HEK293 (cell line): ENCODE measurements around the gene TOP3B.

Source experiments
- CTCF ChIA-PET: fragments of 350-600 bp; formaldehyde crosslinking; extraction: SDS; loops from one replicate; lab custom pipeline; 2021; ENCODE audit warnings: antibody characterized with exemption; lab: Yijun Ruan, JAX
- POLR2A ChIA-PET: fragments of 300-600 bp; formaldehyde crosslinking; extraction: SDS; loops from one replicate; lab custom pipeline; 2020; ENCODE audit warnings: antibody characterized with exemption, inconsistent platforms; lab: Yijun Ruan, JAX
- H3K27ac ChIP-seq: fragments of 200-500 bp; sonication (Bioruptor generic); 2 replicates; pipeline ENCODE4 v1.5.1; 2014; ENCODE audit warnings: low read depth, low read length, control low read depth, inconsistent platforms; ENCODE audit errors: extremely low read depth
- H3K36me3 ChIP-seq, 2 experiments: fragments of 200-500 bp in 1 of 2; sonication (Bioruptor generic) in 1 of 2; 1 replicate in 1 of 2; 2 replicates in 1 of 2; pipeline ENCODE4 v1.5.1; 2014 to 2017; ENCODE audit warnings: inconsistent platforms in 2 of 2, low read length in 2 of 2; ENCODE audit not compliant: control insufficient read depth in 2 of 2, insufficient read depth in 1 of 2
- H3K4me1 ChIP-seq: fragments of 200-500 bp; sonication (Bioruptor generic); 2 replicates; pipeline ENCODE4 v1.5.1; 2014; ENCODE audit warnings: mild to moderate bottlenecking, low read length, inconsistent platforms; ENCODE audit not compliant: control insufficient read depth, insufficient read depth
- H3K4me3 ChIP-seq: 2 replicates; pipeline ENCODE4 v1.5.1; 2011; ENCODE audit warnings: low read depth, mild to moderate bottlenecking, control low read depth, low read length, moderate library complexity
- H3K9me3 ChIP-seq: fragments of 200-500 bp; sonication (Bioruptor generic); 2 replicates; pipeline ENCODE4 v1.5.1; 2014; ENCODE audit warnings: low read depth, low read length, inconsistent platforms; ENCODE audit not compliant: control insufficient read depth, insufficient read depth
- HOXA7 ChIP-seq: sonication (generic); formaldehyde crosslinking; IDR thresholded peaks from 2 replicates; pipeline ENCODE4 v1.8.1; 2022; ENCODE audit warnings: missing genetic modification reagents, borderline replicate concordance
- KLF7 ChIP-seq: fragments of 450-650 bp; formaldehyde crosslinking; IDR thresholded peaks from 2 replicates; pipeline ENCODE4 v1.5.1; 2016; ENCODE audit warnings: missing biosample characterization, missing genetic modification characterization, borderline replicate concordance
- OSR2 ChIP-seq: fragments of 450-650 bp; formaldehyde crosslinking; IDR thresholded peaks from 2 replicates; pipeline ENCODE4 v1.5.1; 2016; ENCODE audit warnings: missing biosample characterization, missing genetic modification characterization
- SCRT2 ChIP-seq: fragments of 450-650 bp; formaldehyde crosslinking; IDR thresholded peaks from 2 replicates; pipeline ENCODE4 v1.5.1; 2016; ENCODE audit warnings: missing biosample characterization, missing genetic modification characterization
- ZIC2 ChIP-seq: fragments of 450-650 bp; formaldehyde crosslinking; IDR thresholded peaks from 2 replicates; pipeline ENCODE4 v1.5.1; 2016; ENCODE audit warnings: missing biosample characterization, missing genetic modification characterization
- ZNF133 ChIP-seq: fragments of 450-650 bp; formaldehyde crosslinking; IDR thresholded peaks from 2 replicates; pipeline ENCODE4 v1.5.1; 2016; ENCODE audit warnings: missing biosample characterization, missing genetic modification characterization
- ZNF157 ChIP-seq: fragments of 450-650 bp; formaldehyde crosslinking; IDR thresholded peaks from 2 replicates; pipeline ENCODE4 v1.5.1; 2016; ENCODE audit warnings: missing biosample characterization, missing genetic modification characterization
- ZNF202 ChIP-seq: fragments of 450-650 bp; formaldehyde crosslinking; IDR thresholded peaks from 2 replicates; pipeline ENCODE4 v1.5.1; 2016; ENCODE audit warnings: missing biosample characterization, missing genetic modification characterization, borderline replicate concordance
- ZNF211 ChIP-seq: fragments of 450-650 bp; formaldehyde crosslinking; IDR thresholded peaks from 2 replicates; pipeline ENCODE4 v1.5.1; 2016; ENCODE audit warnings: low read depth, missing biosample characterization, missing genetic modification characterization
- ZNF239 ChIP-seq: fragments of 450-650 bp; formaldehyde crosslinking; IDR thresholded peaks from 2 replicates; pipeline ENCODE4 v1.5.1; 2016; ENCODE audit warnings: missing biosample characterization, missing genetic modification characterization
- ZNF324 ChIP-seq: fragments of 450-650 bp; formaldehyde crosslinking; IDR thresholded peaks from 2 replicates; pipeline ENCODE4 v1.5.1; 2016; ENCODE audit warnings: missing biosample characterization, missing genetic modification characterization
- ZNF529 ChIP-seq: fragments of 450-650 bp; formaldehyde crosslinking; IDR thresholded peaks from 2 replicates; pipeline ENCODE4 v1.5.1; 2017; ENCODE audit warnings: missing genetic modification characterization, missing biosample characterization; ENCODE audit not compliant: insufficient replicate concordance
- ZNF624 ChIP-seq: fragments of 450-650 bp; formaldehyde crosslinking; IDR thresholded peaks from 2 replicates; pipeline ENCODE4 v1.5.1; 2017; ENCODE audit warnings: missing biosample characterization, missing genetic modification characterization
- ZNF843 ChIP-seq: fragments of 450-650 bp; formaldehyde crosslinking; IDR thresholded peaks from 2 replicates; pipeline ENCODE4 v1.5.1; 2016; ENCODE audit warnings: missing biosample characterization, missing genetic modification characterization
- TF ChIP-seq, protein P1 (sequence below): fragments of 450-650 bp; formaldehyde crosslinking; IDR thresholded peaks from 2 replicates; pipeline ENCODE4 v1.5.1; 2017; ENCODE audit warnings: missing biosample characterization, missing genetic modification characterization
- TF ChIP-seq, protein P2 (sequence below): fragments of 450-650 bp; formaldehyde crosslinking; IDR thresholded peaks from 2 replicates; pipeline ENCODE4 v1.5.1; 2016; ENCODE audit warnings: missing biosample characterization, missing genetic modification characterization
- TF ChIP-seq, protein P3 (sequence below): fragments of 450-650 bp; formaldehyde crosslinking; IDR thresholded peaks from 2 replicates; pipeline ENCODE4 v1.5.1; 2016; ENCODE audit warnings: missing biosample characterization, missing genetic modification characterization
- TF ChIP-seq, protein P4 (sequence below): fragments of 450-650 bp; formaldehyde crosslinking; IDR thresholded peaks from 2 replicates; pipeline ENCODE4 v1.5.1; 2016; ENCODE audit warnings: missing biosample characterization, missing genetic modification characterization

TOP3B gene

DNA sequence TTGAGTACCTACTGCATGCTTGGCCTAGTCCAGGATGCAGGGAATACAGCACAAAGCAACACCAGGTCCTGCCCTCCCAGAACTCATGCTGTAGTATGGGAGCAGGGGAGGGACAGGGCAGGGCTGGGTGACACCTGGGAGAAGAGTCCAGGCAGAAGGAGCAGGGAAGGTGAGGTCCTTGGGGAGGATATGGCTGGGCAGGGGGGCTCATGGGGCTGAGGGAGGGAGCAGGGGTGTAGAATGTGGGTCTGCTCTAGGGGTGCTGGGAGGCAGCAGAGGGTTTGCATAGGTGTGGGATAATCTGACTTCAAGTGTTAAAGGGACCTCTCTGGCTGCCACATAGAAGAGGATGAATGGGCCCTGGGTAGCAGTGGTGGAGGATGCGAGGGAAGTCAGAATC is 4.8 kb downstream of the TOP3B start (continued):
- TF ChIP-seq, protein P1, sequence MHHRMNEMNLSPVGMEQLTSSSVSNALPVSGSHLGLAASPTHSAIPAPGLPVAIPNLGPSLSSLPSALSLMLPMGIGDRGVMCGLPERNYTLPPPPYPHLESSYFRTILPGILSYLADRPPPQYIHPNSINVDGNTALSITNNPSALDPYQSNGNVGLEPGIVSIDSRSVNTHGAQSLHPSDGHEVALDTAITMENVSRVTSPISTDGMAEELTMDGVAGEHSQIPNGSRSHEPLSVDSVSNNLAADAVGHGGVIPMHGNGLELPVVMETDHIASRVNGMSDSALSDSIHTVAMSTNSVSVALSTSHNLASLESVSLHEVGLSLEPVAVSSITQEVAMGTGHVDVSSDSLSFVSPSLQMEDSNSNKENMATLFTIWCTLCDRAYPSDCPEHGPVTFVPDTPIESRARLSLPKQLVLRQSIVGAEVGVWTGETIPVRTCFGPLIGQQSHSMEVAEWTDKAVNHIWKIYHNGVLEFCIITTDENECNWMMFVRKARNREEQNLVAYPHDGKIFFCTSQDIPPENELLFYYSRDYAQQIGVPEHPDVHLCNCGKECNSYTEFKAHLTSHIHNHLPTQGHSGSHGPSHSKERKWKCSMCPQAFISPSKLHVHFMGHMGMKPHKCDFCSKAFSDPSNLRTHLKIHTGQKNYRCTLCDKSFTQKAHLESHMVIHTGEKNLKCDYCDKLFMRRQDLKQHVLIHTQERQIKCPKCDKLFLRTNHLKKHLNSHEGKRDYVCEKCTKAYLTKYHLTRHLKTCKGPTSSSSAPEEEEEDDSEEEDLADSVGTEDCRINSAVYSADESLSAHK = no peak
- TF ChIP-seq ZNF843 (no peak), ZNF211 (no peak), ZNF202 (tag by site-specific recombination) (no peak), KLF7 (tag by site-specific recombination) (no peak), OSR2 (no peak), ZNF324 (no peak), SCRT2 (tag by site-specific recombination) (no peak)
- TF ChIP-seq, protein P2, sequence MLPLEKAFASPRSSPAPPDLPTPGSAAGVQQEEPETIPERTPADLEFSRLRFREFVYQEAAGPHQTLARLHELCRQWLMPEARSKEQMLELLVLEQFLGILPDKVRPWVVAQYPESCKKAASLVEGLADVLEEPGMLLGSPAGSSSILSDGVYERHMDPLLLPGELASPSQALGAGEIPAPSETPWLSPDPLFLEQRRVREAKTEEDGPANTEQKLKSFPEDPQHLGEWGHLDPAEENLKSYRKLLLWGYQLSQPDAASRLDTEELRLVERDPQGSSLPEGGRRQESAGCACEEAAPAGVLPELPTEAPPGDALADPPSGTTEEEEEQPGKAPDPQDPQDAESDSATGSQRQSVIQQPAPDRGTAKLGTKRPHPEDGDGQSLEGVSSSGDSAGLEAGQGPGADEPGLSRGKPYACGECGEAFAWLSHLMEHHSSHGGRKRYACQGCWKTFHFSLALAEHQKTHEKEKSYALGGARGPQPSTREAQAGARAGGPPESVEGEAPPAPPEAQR (tag by site-specific recombination) = no peak

DNA sequence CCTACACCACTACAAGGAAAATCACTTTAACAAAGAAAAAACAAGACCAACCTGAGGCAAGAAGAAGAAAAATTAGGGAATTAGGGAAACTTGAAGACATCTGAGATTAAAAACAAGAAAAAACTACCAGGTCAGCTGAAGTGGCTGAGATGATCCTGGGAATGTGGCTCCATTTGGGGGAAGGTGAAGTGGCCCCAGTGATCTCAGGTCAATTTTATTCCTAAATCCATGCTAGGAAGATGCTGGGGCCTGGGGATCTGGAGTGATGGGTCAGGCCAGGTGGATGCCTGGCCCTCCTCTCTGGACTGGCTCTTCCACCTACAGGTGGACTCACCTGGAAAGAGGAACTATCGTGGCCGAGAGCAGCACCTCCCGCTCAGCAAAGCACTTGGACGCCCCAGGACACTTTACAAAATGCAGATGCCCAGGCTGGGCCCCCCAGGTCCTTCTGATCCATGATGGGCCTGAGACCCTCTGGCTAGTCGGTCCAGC is 6.7 kb downstream of the TOP3B start:
- no peak for TF ChIP-seq ZNF157 (tag by site-specific recombination)
- TF ChIP-seq, protein P2 (tag by site-specific recombination) = no peak
- no peak for TF ChIP-seq ZNF529
- no peak for TF ChIP-seq ZNF624
- TF ChIP-seq, protein P3, sequence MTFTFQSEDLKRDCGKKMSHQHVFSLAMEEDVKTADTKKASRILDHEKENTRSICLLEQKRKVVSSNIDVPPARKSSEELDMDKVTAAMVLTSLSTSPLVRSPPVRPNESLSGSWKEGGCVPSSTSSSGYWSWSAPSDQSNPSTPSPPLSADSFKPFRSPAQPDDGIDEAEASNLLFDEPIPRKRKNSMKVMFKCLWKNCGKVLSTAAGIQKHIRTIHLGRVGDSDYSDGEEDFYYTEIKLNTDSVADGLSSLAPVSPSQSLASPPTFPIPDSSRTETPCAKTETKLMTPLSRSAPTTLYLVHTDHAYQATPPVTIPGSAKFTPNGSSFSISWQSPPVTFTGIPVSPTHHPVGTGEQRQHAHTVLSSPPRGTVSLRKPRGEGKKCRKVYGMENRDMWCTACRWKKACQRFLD (tag by site-specific recombination) = no peak
- TF ChIP-seq ZNF133 (tag by site-specific recombination) = no peak
- TF ChIP-seq, protein P4, sequence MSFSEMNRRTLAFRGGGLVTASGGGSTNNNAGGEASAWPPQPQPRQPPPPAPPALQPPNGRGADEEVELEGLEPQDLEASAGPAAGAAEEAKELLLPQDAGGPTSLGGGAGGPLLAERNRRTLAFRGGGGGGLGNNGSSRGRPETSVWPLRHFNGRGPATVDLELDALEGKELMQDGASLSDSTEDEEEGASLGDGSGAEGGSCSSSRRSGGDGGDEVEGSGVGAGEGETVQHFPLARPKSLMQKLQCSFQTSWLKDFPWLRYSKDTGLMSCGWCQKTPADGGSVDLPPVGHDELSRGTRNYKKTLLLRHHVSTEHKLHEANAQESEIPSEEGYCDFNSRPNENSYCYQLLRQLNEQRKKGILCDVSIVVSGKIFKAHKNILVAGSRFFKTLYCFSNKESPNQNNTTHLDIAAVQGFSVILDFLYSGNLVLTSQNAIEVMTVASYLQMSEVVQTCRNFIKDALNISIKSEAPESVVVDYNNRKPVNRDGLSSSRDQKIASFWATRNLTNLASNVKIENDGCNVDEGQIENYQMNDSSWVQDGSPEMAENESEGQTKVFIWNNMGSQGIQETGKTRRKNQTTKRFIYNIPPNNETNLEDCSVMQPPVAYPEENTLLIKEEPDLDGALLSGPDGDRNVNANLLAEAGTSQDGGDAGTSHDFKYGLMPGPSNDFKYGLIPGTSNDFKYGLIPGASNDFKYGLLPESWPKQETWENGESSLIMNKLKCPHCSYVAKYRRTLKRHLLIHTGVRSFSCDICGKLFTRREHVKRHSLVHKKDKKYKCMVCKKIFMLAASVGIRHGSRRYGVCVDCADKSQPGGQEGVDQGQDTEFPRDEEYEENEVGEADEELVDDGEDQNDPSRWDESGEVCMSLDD (tag by site-specific recombination) = no peak
- TF ChIP-seq ZIC2 = no peak
- TF ChIP-seq ZNF239 (tag by site-specific recombination) = no peak
- TF ChIP-seq HOXA7 = no peak
- ChIA-PET POLR2A (no interaction called here), CTCF (interaction anchor here (0.6 kb wide), 1 partner anchor 1888 kb away, joined by 3 read pairs; no protein-coding TSS in a partner anchor)
- H3K27ac ChIP-seq = no peak overlapping the region
- H3K4me3 ChIP-seq = no peak overlapping the region
- no peaks in the 10 kb centered on the region for H3K9me3 ChIP-seq
- no peaks in the 10 kb centered on the region for H3K4me1 ChIP-seq
- peaks cover 10 to 82% of the 10 kb centered on the region in 2 experiments; a peak in 2 of 3 replicates for H3K36me3 ChIP-seq
